HG02642 (cell line): ENCODE measurements around the gene TNNI3K.

Source experiments
- ATAC-seq: cut with Tn5 transposase; IDR thresholded peaks from one replicate; pipeline ENCODE4 v1.9.1; 2021; ENCODE audit warnings: mild to moderate bottlenecking; ENCODE audit not compliant: unreplicated experiment, poor library complexity

The TNNI3K gene

GRCh38 chr1:74485622-74486021 is 250.4 kb downstream of the TNNI3K start:
- ATAC-seq = no peak

DNA sequence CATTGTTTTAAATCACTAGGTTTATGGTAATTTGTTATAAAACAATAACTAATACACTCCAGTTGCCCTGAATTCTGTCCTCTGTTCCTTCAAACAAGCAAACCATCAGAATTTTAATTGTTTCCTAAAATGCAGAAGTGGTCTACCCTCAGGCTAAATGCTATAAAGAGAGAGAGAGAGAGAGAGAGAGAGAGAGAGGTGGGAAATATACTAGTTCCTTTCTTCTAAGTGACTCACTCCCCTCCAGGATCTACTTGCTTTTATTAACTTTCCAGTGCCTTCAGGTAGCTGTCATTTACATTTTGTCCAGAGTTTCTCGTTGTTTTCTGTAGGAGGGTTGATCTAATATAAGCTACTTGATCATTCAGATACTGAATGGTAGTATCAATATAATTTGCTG is 250.8 kb downstream of the TNNI3K start:
- ATAC-seq = no peak

DNA sequence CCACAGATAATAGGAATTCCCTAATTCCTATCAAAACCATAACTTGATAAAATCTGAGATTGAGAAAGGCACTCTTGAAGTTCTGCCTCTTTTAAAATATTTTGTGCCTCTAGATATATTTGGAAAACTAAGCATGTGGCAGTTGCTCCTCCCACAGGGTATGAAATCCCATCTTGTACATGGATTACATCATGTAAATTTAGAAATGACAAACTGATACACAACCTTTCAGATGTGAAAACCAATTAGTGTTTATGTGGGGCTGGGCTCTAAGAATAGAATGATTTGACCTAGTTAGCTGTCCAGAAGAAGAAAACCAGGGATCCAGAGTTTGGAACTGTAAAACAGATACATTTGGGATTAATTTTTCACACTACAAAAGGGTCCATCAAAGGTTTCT is 261.5 kb downstream of the TNNI3K start:
- no peak for ATAC-seq

GRCh38 chr1:74498901-74499300 is 263.7 kb downstream of the TNNI3K start:
- ATAC-seq = no peak

GRCh38 chr1:74502432-74502831 is 267.2 kb downstream of the TNNI3K start:
- peak; percentile 39 for ATAC-seq

GRCh38 chr1:74502858-74503257 is 267.7 kb downstream of the TNNI3K start:
- ATAC-seq = peak; percentile 41

- peak; percentile 96 for ATAC-seq
Observed at GRCh38 chr1:74504125-74504932, 269.1 kb downstream of the TNNI3K start.

- no peak for ATAC-seq
Observed at GRCh38 chr1:74504933-74505512, 269.8 kb downstream of the TNNI3K start.

GRCh38 chr1:74505928-74506710 is 270.9 kb downstream of the TNNI3K start:
- no peak for ATAC-seq

DNA sequence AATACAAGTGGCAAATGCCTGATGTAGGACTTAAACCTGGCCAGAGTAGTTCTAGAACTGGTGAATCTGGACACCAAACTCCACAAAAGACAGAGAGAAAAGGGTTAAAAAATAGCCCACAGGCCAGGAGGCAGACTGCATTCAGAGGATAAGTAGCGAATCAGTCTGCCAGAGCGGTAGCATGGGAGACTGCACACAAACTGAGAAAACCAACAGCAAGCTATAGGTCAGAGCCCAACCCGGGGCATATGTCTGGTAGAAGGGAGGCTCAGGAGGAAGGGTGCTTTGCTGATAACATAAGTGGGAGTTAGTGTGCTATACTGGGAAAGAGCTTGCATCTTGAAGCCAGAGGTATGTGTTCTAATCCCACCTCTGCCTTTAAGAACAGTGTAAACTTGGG is 273.3 kb downstream of the TNNI3K start:
- ATAC-seq = no peak

- no peak for ATAC-seq
Observed at GRCh38 chr1:74512170-74512915, 277.2 kb downstream of the TNNI3K start, which contains the start of gene LRRC53. LRRC53 (minus strand) TSS chr1:74512611; CDS start chr1:74483349, 29,262 bp downstream.

DNA sequence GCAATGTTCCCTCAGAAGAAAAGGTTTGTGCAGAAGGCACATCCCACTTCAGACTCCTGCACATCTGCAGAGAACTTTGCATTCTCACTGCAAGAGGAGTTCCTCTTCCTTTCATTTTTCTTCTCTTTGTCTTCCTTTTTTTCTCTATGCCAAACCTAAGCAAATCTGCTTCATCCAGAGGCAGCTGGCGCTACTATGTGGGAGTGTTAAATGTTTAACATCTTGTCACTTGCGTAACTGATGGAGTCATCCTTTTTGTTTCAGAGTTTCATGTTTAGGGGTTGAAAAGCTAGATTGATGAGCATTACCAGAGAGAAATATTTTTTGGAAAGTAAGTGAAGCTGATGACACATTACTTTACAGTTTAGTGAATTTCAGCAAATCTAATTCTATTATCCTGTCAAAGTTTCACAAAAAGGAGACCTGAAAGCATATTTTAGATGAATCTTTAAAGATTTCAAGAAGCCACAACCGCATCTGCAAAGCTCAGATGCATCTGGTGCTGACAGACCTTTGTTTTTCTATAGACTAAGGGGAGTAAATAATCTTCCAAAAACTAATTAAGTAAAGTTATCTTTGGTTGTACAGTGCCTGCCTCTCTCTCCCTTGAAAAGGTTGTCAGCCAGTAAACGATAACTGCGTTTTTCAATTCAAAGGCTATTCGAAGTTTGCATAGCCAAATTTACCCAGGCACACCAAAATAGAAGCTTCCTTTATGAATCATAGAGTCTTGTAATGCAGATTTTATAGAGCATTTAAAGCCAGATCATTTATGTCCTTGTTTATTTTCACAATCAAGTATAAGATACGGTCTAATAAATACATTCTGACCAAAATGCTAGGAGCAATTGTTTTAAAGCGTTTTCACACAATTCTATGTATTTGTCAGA is 278.5 kb downstream of the TNNI3K start:
- no peak for ATAC-seq

DNA sequence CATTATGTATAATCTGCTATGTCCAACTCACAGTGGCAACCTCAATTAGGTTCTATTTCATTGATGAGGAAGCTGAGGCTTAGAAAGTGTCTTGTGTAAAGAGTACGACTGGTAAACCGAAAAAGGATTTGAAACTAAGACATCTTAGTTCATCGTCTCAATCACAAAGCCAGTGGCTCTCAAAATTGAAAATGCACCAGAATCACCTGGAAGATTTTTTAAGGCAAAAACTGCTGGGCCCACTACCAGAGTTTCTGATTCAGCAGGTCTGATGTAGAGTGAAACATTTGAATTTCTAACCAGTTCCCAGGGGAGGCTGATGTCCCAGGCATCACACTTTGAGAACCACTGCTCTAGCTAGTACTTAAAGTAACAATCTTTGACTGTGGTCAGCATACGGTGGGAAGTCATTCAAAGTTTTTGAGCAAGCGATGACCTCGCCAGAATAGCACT is 282.4 kb downstream of the TNNI3K start:
- ATAC-seq = peak; percentile 76

- ATAC-seq = no peak
Observed at GRCh38 chr1:74522148-74522547, 287.0 kb downstream of the TNNI3K start.

GRCh38 chr1:74523873-74524480 is 288.8 kb downstream of the TNNI3K start:
- no peak for ATAC-seq

DNA sequence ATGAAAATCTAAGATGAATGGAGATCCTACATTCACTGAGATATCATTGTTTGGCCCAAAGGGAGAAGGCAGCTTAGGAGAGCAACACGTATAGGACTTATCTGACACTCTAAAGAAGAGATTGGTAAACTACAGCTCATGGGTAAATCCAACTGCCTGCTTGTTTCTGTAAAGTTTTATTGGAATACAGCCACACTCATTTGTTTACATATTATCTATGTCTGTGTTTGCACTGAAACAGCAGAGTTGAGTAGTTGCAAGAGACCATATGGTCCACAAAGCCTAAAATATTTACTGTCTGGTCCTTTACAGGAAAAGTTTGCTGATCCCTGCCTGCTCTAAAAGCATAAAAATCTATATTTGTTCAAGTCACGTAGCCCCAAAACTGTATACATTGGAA is 291.5 kb downstream of the TNNI3K start:
- no peak for ATAC-seq

DNA sequence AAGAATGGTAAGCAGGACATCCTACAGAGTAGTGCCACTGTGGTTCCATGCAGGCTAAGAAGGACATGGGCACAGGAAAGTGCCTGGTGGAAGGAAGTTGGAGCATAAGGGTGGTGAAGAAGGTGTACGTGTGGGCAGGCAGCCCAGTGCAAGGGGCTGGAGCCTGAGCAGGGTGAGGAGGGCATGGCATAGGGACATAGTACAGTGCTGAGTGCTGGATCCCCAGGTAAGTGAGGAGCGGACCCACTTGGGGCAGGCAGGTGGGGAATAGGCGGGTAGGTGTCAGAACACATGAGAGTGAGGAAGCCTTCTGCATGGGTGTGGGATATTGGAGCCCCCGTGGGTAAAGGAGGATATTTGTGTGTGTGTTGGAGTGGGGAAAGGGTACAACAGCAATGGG is 292.9 kb downstream of the TNNI3K start:
- ATAC-seq = no peak

GRCh38 chr1:74530892-74531291 is 295.7 kb downstream of the TNNI3K start:
- no peak for ATAC-seq

DNA sequence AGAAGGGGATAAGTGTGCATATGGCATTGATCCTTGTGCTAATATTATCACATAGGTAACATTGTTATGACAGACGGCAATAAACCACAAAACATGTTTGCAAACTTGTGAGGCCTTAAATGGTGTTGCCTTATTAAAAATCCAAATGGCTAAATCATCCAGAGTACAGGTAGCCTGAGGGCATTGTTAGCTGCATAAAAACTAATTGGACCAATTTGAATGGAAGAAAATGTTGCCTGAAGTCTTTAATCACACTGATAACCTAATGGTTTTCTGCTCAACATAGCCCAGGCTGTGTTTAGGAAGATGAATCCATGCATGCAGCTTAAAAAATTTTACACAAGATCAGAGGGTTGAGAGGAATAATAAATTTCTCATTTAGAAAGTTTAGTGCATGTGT is 296.6 kb downstream of the TNNI3K start:
- no peak for ATAC-seq
